CD4-positive, alpha-beta T cell treated with Interleukin-17A for 1 hour (primary cell): Measurements from ENCODE around the gene WWOX.

ENCODE experiments used
- DNase-seq: peaks from one replicate; pipeline ENCODE4 v3.0.0-alpha.2; 2020

Gene WWOX

GRCh38 chr16:78635807-78636206 is 536.4 kb downstream of the WWOX start:
- DNase-seq, result no peak

DNA sequence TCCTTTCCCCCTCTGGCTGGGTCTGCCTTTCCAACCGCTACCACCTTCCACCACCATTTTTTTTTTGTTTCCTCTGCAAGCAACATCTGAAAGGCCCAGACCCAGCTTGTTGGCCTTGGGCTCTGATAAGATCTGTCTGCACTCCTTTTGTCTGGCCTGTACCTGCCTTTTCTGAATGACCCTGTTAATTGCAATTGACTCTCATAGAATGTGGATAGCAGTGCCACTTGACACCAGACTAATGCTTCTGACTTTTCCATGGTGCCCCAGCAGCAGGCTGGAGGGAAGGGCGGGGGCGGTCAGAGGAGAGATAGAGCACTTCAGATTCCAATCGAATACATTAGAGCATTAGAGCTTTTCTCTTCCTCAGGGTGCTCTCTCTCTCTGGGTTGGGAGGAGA is 538.9 kb downstream of the WWOX start:
- DNase-seq, result no peak

DNA sequence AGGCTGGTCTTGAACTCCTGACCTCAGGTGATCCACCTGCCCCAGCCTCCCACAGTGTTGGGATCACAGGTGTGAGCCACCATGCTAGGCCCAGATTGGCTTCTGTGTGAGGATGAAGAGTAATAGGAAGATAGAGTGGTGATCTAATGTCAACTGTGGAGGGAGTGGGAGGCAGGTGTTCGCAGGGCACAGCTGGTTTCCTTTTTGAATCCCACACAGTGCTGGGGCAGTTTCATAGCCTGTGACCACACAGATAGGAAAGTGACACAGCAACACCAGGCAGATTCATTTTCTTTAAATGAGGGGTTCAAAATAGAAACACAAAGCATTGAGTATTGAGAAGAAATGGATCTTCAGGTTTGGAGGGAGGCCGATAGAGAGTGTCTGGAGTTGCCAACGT is 540.3 kb downstream of the WWOX start:
- DNase-seq, result no peak

DNA sequence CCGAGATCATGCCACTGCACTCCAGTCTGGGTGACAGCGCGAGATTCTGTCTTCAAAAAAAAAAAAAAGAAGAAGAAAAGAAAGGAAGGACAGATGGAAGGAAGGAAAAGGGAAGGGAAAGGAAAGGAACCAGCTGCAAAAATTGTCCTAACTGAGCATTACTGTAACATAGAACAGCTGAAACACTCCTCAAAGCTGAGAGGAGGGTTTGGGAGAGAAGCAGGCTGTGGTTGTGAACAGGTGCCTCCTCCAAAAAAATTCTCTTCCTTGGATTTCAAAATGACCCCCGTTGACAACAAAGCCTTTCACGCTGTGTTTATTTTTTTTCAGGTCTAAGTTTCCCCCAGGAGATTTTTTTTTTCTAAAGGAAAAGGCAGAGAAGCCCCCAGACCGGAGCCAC is 541.4 kb downstream of the WWOX start:
- DNase-seq, result no peak

DNA sequence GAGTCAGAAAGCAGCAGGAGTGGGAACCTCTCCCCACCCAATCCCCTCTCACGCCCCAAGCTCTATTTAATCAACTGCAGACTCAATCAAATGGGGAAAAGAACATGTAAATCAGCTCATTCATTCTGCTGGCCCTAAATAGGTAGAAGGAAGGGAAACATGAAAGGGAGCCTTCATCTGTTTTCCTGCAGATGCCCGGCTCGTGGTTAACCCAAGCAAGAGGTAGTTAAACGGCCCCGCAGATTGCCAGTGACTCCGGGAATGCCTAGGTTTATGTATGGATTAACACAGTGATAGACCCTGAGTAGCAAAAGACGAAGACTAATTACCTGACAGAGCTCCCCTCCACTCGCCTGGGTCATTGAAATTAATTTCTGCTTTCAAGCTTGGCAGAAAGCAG is 542.0 kb downstream of the WWOX start:
- DNase-seq, result no peak

- DNase-seq, result no peak
Observed at GRCh38 chr16:78642621-78643285, 543.3 kb downstream of the WWOX start.

DNA sequence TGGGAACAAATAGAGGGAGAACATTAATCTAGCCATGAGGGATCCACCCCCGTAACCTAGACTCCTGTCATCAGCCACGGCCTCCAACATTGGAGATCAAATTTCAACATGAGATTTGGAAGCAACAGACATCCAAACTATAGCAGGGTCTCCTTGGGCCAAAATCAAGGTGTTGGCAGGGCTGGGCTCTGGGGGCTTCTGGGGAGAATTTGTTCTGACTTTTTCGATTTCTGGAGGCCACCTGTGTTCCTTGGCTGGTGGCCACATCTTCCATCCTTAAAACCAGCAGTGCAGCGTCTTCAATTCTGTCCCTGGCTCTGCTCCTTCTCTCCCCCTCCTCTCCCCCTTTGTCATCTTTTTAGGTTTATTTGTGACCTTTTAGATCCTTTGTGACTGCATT is 546.2 kb downstream of the WWOX start:
- no peak for DNase-seq

DNA sequence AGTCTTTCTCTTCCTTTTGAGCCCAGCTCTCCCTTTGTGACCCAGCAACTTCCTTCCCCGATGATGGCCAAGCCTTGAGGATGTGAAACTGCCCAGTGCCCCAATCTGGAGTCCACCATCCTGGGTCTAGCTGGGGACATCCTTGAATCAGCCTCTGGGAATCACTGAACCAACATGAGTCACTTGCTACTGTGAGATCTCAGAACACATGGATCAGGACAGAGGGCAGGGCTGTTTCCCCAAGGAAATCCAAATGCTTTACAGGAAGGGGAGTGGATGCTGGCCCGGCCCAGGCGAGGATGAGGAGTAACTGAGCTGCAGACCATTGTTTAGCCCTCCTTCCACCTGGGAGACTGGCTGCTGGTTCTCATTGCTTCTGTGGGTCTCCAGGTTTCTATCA is 547.6 kb downstream of the WWOX start:
- DNase-seq, result no peak

GRCh38 chr16:78647491-78647890 is 548.0 kb downstream of the WWOX start:
- DNase-seq, result no peak

- DNase-seq, result no peak
Observed at GRCh38 chr16:78648517-78648916, 549.1 kb downstream of the WWOX start.

- DNase-seq, result no peak
Observed at GRCh38 chr16:78650339-78651074, 551.1 kb downstream of the WWOX start.

DNA sequence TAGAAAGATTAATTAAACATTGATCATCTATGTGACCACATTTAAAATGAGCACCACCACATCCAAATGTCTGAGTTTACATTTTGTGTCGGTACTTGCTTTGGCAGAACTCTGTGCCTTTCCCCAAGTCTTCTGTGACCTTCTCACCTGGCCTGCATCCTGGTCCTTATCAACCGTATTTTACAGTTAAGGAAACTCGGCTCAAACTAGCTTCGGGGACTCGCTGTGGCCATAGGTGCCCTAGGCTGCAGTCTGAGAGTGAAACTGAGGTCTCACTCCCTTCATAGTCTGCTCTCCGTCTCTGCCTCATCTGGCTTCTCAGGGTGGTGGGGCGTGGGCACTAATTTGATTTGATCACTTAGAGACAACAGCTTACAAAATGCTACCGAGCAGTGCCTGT is 555.5 kb downstream of the WWOX start:
- no peak for DNase-seq

GRCh38 chr16:78655331-78656113 is 556.1 kb downstream of the WWOX start:
- no peak for DNase-seq

DNA sequence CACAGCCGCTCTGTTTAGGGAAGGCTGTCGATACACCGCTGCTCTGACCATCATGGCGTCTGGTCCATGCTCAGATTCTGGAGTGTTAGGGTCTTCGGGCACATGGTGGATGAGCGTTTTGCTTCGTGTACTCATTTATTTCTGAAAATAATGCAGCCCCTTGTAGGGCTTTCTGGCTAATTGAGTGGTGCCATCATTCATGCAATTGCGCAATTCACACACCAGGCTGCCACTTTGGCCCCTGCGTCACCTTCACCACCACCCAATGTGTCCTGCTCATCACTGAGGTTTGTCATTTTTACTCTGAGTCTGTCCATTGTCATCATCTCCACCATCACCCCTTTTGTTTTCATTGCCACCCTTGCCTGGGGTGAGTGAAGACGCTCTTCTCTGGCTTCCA is 557.4 kb downstream of the WWOX start:
- DNase-seq, result no peak

- DNase-seq, result no peak
Observed at GRCh38 chr16:78659216-78659615, 559.8 kb downstream of the WWOX start.

DNA sequence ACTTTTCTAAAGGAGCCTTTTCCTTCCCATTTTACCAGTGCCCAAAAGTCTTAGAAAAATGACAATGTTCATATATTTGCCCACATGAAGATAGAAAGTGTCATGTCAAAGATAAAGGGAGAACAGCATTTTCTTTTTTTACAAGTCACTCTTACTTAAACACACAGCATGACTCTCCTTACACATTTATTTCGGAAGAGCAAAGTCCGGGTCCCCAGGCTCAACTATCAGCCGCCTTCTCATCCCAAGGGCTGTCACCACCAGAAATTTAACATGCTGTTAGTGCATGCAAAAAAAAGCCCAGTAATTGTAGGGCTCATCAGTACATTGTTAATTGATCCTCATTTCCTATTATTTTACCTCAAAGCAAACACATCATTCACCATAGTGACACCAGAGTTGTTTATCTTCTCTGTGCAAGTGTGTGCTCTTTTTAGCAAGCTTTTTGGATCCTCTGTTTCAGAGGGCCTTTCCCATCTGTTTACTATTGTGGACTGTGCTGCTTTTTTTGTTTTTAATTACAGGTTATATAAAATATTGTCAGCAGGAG is 560.3 kb downstream of the WWOX start:
- DNase-seq, result no peak

DNA sequence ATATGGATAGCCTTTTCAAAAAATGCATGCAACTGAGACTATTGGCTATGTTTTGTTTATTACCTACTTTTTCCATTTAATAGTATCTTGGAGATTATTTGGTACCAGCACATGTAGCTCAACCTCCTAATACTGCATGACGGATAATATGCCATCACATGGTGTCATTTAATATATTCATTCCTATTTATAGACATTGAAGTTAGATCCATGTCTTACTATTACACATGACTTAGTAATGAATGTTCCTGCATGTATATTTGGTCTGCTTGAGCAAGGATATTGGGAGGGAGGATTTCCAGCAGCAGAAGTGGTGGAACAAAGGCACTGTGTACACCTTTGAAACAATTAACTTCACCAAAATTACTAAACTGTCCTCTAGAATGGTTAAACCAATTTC is 561.3 kb downstream of the WWOX start:
- no peak for DNase-seq

DNA sequence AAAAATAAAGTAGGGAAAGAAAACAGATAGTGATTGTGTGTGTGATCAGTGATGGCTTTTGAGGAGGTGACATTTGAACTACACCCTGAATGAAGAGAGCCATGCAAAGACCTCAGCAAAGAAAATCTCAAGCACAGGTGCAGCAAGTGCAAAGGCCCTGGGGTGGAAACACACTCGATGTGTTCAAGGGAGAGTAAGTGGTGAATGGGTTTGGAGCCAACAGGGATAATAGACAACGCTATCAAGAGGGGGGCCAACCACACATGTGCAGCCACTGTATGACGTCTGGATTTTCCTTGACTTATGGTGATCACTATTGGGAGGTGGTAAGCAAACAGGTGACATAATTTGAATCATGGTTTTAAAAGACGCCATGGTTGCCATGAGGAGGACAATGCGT is 564.2 kb downstream of the WWOX start:
- DNase-seq, result no peak

GRCh38 chr16:78664811-78665772 is 565.6 kb downstream of the WWOX start:
- DNase-seq, result no peak

DNA sequence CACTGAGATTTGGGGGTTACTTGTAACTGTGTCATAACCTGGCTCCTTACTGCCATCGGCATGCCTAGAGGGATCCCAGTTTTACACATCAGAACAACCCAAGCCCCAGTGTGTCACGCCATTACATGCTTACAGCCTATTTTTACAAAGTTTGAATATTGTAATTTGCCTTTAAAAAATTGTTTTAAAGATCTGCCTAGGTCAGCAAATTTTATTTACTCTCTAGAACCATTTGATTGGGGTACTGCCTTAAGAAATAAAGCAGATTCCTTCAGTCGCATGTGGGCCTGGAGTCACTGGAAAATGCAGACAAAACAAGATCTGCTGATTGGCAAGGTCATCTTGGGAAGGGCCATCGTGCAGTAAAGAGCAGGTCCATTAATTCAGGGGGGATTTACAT is 566.9 kb downstream of the WWOX start:
- no peak for DNase-seq

DNA sequence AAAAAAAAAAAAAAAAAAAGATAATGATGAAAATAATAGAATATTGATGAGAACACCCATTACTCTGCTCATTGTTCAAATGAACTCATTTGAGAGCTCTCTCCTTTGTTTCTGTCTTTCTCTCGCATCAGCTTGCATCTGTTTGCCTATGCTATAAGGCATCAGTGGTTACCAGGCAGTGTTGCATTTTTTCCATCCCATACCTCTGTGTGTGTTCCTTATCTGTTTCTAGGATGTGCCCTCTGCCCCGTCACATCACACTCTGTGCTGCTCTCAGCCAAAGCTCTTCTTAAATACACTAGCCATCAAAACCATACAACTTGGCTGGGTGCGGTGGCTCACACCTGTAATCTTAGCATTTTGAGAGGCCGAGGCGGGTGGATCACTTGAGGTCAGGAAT is 568.2 kb downstream of the WWOX start:
- no peak for DNase-seq

DNA sequence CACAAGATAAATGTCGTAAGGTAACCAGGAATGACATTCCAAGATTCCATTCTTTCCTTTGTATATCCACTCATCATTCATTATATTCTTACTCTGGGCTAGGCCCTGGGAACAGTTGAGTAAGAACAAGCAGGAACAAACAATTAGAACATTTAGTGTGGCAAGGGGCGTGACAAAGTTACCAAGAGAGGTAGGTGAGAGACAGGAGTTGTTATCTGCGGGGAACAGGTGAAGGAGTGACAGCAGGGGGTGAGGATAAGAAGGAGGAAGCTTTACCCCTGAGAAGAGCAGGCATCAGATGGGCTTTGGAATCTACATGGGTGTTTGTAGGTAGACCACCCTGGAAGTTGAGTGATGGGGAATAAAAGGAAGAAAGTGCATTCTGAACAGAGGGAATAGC is 568.9 kb downstream of the WWOX start:
- no peak for DNase-seq

DNA sequence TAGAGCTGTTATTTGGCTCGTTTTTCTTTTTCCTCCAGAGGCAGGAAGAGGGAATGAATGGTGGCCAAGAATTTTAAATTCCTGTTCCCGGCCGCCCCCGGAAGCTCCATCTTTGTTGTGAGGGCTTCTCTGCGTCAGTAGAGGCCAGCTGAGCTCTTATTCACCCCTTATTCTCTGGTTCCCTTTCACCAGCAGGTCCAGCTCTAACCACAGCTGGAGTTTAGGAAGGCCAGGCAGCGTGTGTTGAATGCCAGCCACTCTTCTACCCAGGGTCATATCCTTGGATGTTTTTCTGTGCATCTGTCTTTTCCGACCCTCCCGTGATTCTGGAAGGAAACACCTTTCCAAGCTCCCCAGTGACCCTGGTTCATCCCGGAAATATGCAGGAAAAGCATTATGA is 570.5 kb downstream of the WWOX start:
- DNase-seq, result no peak
